ENCODE results near the gene SLC35F6. TPM values are rescaled to one million over a fixed set of nuclear protein-coding genes. Genes with fewer than 3 reads are reported as not detected.

The SLC35F6 gene
- total and polyA plus RNA-seq, 2 donors (not counting 3 experiments of a cell fraction or from before 2014, with no cell fraction given) = 34.6 to 39.8 TPM

DNA sequence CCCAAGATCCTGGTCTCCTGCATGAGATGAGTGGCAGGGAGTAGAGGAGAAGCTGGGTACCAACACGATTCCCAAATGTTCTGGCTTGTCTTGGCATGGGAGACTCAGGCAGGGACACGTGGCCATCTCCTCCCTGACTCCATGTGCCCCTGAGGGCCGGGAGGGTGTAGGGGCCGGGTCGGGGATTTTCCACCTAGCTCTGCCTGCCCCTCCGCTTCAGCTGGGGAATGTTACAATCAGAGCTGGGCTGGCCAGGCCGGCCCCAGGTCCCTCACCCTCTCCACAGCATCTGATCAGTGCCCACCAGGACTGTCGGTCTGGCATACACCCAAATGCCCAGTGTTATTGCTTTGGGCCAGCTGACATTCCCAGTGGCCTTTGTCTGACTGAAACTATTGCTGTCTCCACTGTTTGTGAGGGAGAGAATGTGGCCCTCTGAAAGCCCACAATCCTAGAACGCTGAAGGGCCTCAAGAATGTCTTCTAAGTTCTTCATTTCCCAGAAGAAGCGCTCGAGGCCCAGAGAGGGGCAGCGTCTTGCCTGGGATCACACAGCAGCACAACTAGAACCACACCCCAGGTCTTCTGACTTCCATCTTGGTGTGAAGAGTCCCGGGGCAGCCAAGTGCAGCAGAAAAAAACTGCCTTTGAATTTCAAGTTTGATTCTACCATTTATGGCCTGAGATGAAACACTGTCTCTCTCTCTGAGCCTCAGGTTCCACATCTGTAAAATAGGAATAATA, 48.4 kb upstream of the SLC35F6 start:
- Histone ChIP-seq H4K20me1 (replicated peaks; ENCODE audit: control insufficient read depth, extremely low read depth, insufficient read depth, low read length) (no peaks in the 10 kb centered on the region), H3K36me3 (ENCODE audit: control insufficient read depth in 2 of 2, extremely low read depth in 1 of 2, insufficient read depth in 2 of 2, low read length in 2 of 2) (no peaks in the 10 kb centered on the region), H3K9ac (replicated peaks; ENCODE audit: extremely low read depth, insufficient read depth, low read length) (no peak overlapping the region), H3K27ac (ENCODE audit: insufficient read depth, low read depth, low read length) (no peak overlapping the region), H3K79me2 (ENCODE audit: control insufficient read depth, insufficient read depth, low read length) (no peaks in the 10 kb centered on the region), H3K9me3 (replicated peaks; ENCODE audit: control insufficient read depth, insufficient read depth, low read length) (no peaks in the 10 kb centered on the region), H3K4me3 (replicated peaks in 1 of 3; ENCODE audit: insufficient read depth in 1 of 3, low read depth in 1 of 3, low read length in 3 of 3) (no peak overlapping the region), H3K4me2 (ENCODE audit: insufficient read depth, low read length) (no peak overlapping the region), H3K4me1 (ENCODE audit: control insufficient read depth, extremely low read depth, insufficient read depth, low read length) (no peaks in the 10 kb centered on the region), H3K27me3 (ENCODE audit: control insufficient read depth in 2 of 2, insufficient read depth in 2 of 2, low read length in 2 of 2) (peaks cover 0 to 3% of the 10 kb centered on the region in 2 experiments), H2AFZ (ENCODE audit: low read depth, low read length) (no peak overlapping the region), H3K9me1 (replicated peaks; ENCODE audit: control insufficient read depth, extremely low read depth, insufficient read depth, low read length) (no peaks in the 10 kb centered on the region)
- POLR2A ChIA-PET = no interaction called here
- intact Hi-C loops (cut with micrococcal nuclease) (no loop called here), dilution Hi-C loops (cut with MboI; ENCODE audit: extremely low pct_ligation_motif_present, low sequenced_read_pairs) (no loop called here)
- BruUV-seq (replicated peaks) = no TSS peak
- CTCF ChIA-PET = no interaction called here
- TF ChIP-seq CTCF (IDR thresholded peaks at IDR 0.05; ENCODE audit: extremely low read depth in 1 of 2, insufficient read depth in 1 of 2, low read depth in 1 of 2, low read length in 2 of 2) (no peak), JUN (IDR thresholded peaks at IDR 0.05; ENCODE audit: borderline replicate concordance, insufficient read depth, insufficient read length, low read depth) (no peak), MAX (IDR thresholded peaks at IDR 0.05; ENCODE audit: insufficient read depth, insufficient read length) (no peak), FOS (IDR thresholded peaks at IDR 0.05; ENCODE audit: borderline replicate concordance, insufficient read depth, low read length) (no peak), MYC (IDR thresholded peaks at IDR 0.05; ENCODE audit: low read depth, low read length) (no peak), POLR2AphosphoS5 (IDR thresholded peaks at IDR 0.05; ENCODE audit: insufficient read depth, low read depth, low read length) (no peak), GATA2 (IDR thresholded peaks at IDR 0.05; ENCODE audit: insufficient read depth, insufficient read length, low read depth, low read length) (no peak), EZH2 (IDR thresholded peaks at IDR 0.05; ENCODE audit: borderline replicate concordance, low read depth, low read length, severe bottlenecking) (no peak), POLR2A (IDR thresholded peaks at IDR 0.05; ENCODE audit: low read depth, low read length) (no peak)
- DNase-seq (ENCODE audit: low read depth, low spot score) (no peak), FAIRE-seq (no peak)

All from endothelial cell of umbilical vein (primary cell).